K562 (cell line): ENCODE results near the gene SLC25A33. TPM values are rescaled to one million over a fixed set of nuclear protein-coding genes. Genes with fewer than 3 reads are reported as not detected.

Experiments
- CREB3L1 ChIP-seq: fragments of 450-650 bp; IDR thresholded peaks from 2 replicates; pipeline ENCODE4 v1.6.1; 2014; ENCODE audit warnings: low read depth, mild to moderate bottlenecking, moderate library complexity, borderline replicate concordance
- ERF ChIP-seq: fragments of 450-650 bp; formaldehyde crosslinking; IDR thresholded peaks from 2 replicates; pipeline ENCODE4 v1.4.0; 2020; ENCODE audit warnings: mild to moderate bottlenecking, mixed read lengths
- ESRRA ChIP-seq: fragments of 450-650 bp; IDR thresholded peaks from 2 replicates; pipeline ENCODE4 v1.6.1; 2014; ENCODE audit warnings: low read depth, mild to moderate bottlenecking, moderate library complexity, borderline replicate concordance
- GABPB1 ChIP-seq: sonication (generic); formaldehyde crosslinking; IDR thresholded peaks from 2 replicates; pipeline ENCODE4 v1.8.0; 2022; ENCODE audit warnings: mild to moderate bottlenecking, missing genetic modification reagents
- HDAC1 ChIP-seq, 2 experiments: fragments of 450-650 bp; IDR thresholded peaks; 2 replicates each; pipeline ENCODE4 v1.6.1; 2016 to 2017; ENCODE audit warnings: inconsistent platforms in 1 of 2, mild to moderate bottlenecking in 1 of 2, moderate library complexity in 1 of 2
- HNRNPK ChIP-seq: fragments of 200-400 bp; formaldehyde crosslinking; IDR thresholded peaks from one replicate; pipeline ENCODE4 v1.6.1; 2018; ENCODE audit warnings: mild to moderate bottlenecking, low read depth, low read length; ENCODE audit not compliant: poor library complexity, severe bottlenecking
- ILF3 ChIP-seq: fragments of 450-650 bp; IDR thresholded peaks from 2 replicates; pipeline ENCODE4 v1.6.1; 2018; ENCODE audit warnings: antibody characterized with exemption, mild to moderate bottlenecking, moderate library complexity, borderline replicate concordance
- NBN ChIP-seq: fragments of 450-650 bp; IDR thresholded peaks from 2 replicates; pipeline ENCODE4 v1.6.1; 2016; ENCODE audit warnings: low read depth, mild to moderate bottlenecking
- NFIC ChIP-seq: fragments of 450-650 bp; IDR thresholded peaks from 2 replicates; pipeline ENCODE4 v1.6.1; 2017; ENCODE audit warnings: mild to moderate bottlenecking, inconsistent platforms
- RBM14 ChIP-seq: fragments of 200-400 bp; formaldehyde crosslinking; IDR thresholded peaks from 2 replicates; pipeline ENCODE4 v1.6.1; 2018; ENCODE audit warnings: low read depth, mild to moderate bottlenecking, low read length, moderate library complexity, borderline replicate concordance; ENCODE audit not compliant: insufficient read depth
- SAP30 ChIP-seq: fragments of 200-600 bp; sonication (generic); IDR thresholded peaks from 2 replicates; pipeline ENCODE4 v1.6.1; 2012; ENCODE audit warnings: borderline replicate concordance, low read depth, mild to moderate bottlenecking, moderate library complexity, low read length, control low read depth, inconsistent platforms; ENCODE audit not compliant: insufficient read depth, poor library complexity, severe bottlenecking
- STAG1 ChIP-seq: sonication (generic); formaldehyde crosslinking; IDR thresholded peaks from 2 replicates; pipeline ENCODE4 v1.5.0; 2020; ENCODE audit warnings: missing genetic modification reagents, borderline replicate concordance
- TFAM ChIP-seq: fragments of 250-450 bp; sonication (Bioruptor Pico); conservative IDR thresholded peaks from 2 replicates; pipeline ENCODE4 v1.5.0; 2021; ENCODE audit warnings: mild to moderate bottlenecking, moderate library complexity
- TFAP4 ChIP-seq: sonication (generic); formaldehyde crosslinking; IDR thresholded peaks from 2 replicates; pipeline ENCODE4 v1.8.0; 2022; ENCODE audit warnings: missing genetic modification reagents, mild to moderate bottlenecking, moderate library complexity, borderline replicate concordance
- USF1 ChIP-seq: sonication (generic); formaldehyde crosslinking; IDR thresholded peaks from 2 replicates; pipeline ENCODE4 v1.9.0; 2022; ENCODE audit warnings: mild to moderate bottlenecking, missing genetic modification reagents
- XRCC5 ChIP-seq: fragments of 200-400 bp; formaldehyde crosslinking; IDR thresholded peaks from 2 replicates; pipeline ENCODE4 v1.6.1; 2017; ENCODE audit warnings: low read depth, mild to moderate bottlenecking, low read length
- ZC3H11A ChIP-seq: IDR thresholded peaks from 2 replicates; pipeline ENCODE4 v1.6.1; 2012; ENCODE audit warnings: low read depth, low read length, improper control_type of control experiment
- ZNF263 ChIP-seq: sonication (generic); formaldehyde crosslinking; IDR thresholded peaks from 2 replicates; pipeline ENCODE4 v1.8.0; 2022; ENCODE audit warnings: mild to moderate bottlenecking, missing genetic modification reagents, borderline replicate concordance
- ZNF518B ChIP-seq: fragments of 250-450 bp; sonication (Bioruptor Pico); IDR thresholded peaks from 2 replicates; pipeline ENCODE4 v1.5.0; 2021; ENCODE audit warnings: mild to moderate bottlenecking, moderate library complexity
- ZNF764 ChIP-seq: fragments of 250-450 bp; sonication (Bioruptor Pico); IDR thresholded peaks from 2 replicates; pipeline ENCODE4 v1.4.0; 2020; ENCODE audit warnings: low read depth, mild to moderate bottlenecking, moderate library complexity
- polyA plus RNA-seq, 8 experiments: library from polyadenylated mRNA; depleted of rRNA in 4 of 8; stranded (reverse) in 5 of 8; unstranded in 3 of 8; fragments of >200 nt; fragmentation: Nextera tagmentation in 2 of 8; fragmentation: Illumina TruSeq in 1 of 8; extraction: Ambion mirVana in 2 of 8; extraction: Trizol in 1 of 8; gene quantifications; 2 replicates each; pipeline versions ENCODE4 v1.2.1 to v1.2.3, GENCODE V29; 2011 to 2014; ENCODE audit warnings: inconsistent platforms in 1 of 8, missing spikeins in 1 of 8
- total RNA-seq, 7 experiments: library from RNA; depleted of rRNA in 6 of 7; stranded (reverse); fragments of >200 nt in 6 of 7; fragmentation: Illumina TruSeq in 2 of 7; extraction: Trizol in 2 of 7; gene quantifications; 2 replicates each; pipeline versions ENCODE4 v1.2.1 to v1.2.3, GENCODE V29; 2011 to 2021; ENCODE audit warnings: low replicate concordance in 1 of 7

The SLC25A33 gene
- total and polyA plus RNA-seq, 9 of the 15 experiments (the other 6 are each of a cell fraction or from before 2014, with no cell fraction given): 3.2 to 23.5 (median 17.5) TPM

GRCh38 chr1:9539829-9540550, 725 bp downstream of the SLC25A33 start (continued):
- TF ChIP-seq ZNF518B (CRISPR knock-in tag) (no peak), TFAM (CRISPR knock-in tag) (no peak), ERF (no peak), NFIC (peak; percentile 34), USF1 (CRISPR knock-in tag) (0 out of 2 replicates have a peak, but pooled peaks have one; percentile 14), GABPB1 (peak; percentile 72; the same call in 1 of the 2 replicates), ZC3H11A (no peak), XRCC5 (peak; percentile 44; the same call in 1 of the 2 replicates), NBN (0 out of 2 replicates have a peak, but pooled peaks have one; percentile 35), CREB3L1 (no peak), HNRNPK (peak; percentile 30), RBM14 (0 out of 2 replicates have a peak, but pooled peaks have one; percentile 54), ESRRA (peak; percentile 42; the same call in 1 of the 2 replicates), ZNF263 (CRISPR knock-in tag) (0 out of 2 replicates have a peak, but pooled peaks have one; percentile 0), SAP30 (peak; percentile 66), TFAP4 (CRISPR knock-in tag) (peak; percentile 63), STAG1 (CRISPR knock-in tag) (no peak), HDAC1 (IDR thresholded peaks at IDR 0.05) (peak in 1 of 2 experiments; percentile 73; a peak in 2 of 4 replicates), ZNF764 (0 out of 2 replicates have a peak, but pooled peaks have one; percentile 26), ILF3 (no peak)
